C4-2B (cell line): ENCODE measurements around the gene IL33.

ENCODE experiments used
- ZFX ChIP-seq: fragments of 450-650 bp; IDR thresholded peaks from 2 replicates; pipeline ENCODE4 v1.6.1; 2017
- TF ChIP-seq, protein P1 (sequence below): fragments of 450-650 bp; conservative IDR thresholded peaks from 2 replicates; pipeline ENCODE4 v1.5.1; 2017; ENCODE audit warnings: mild to moderate bottlenecking

DNA sequence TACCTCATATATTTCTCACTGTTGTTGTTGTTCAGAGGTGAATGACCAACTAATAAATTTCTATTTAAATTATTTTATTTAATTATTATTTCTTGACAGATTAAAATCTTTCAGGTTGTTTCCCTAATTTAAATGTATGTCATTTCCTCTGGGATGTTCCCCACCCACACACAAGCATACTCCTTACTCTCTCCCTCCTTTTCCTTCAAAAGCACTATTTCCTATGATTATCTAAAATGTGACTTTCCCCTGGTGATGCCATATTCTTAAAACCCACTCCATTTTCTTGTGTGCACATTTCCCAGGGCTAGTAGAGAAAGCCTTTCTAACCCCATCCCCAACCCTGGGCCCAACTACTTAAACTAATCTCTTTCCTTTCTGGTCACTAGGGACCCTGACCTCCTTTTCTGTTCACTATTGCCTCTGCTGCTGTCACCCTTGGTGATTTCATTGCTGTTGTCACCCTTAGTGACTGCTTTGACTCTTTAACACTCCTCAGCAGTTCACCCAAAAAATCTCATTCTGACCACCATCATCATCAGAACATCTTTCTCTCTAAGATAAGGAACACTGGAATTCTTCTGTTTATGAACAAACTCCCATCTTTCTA lies 16.8 kb downstream of the IL33 start:
- TF ChIP-seq ZFX: no peak
- TF ChIP-seq, protein P1, sequence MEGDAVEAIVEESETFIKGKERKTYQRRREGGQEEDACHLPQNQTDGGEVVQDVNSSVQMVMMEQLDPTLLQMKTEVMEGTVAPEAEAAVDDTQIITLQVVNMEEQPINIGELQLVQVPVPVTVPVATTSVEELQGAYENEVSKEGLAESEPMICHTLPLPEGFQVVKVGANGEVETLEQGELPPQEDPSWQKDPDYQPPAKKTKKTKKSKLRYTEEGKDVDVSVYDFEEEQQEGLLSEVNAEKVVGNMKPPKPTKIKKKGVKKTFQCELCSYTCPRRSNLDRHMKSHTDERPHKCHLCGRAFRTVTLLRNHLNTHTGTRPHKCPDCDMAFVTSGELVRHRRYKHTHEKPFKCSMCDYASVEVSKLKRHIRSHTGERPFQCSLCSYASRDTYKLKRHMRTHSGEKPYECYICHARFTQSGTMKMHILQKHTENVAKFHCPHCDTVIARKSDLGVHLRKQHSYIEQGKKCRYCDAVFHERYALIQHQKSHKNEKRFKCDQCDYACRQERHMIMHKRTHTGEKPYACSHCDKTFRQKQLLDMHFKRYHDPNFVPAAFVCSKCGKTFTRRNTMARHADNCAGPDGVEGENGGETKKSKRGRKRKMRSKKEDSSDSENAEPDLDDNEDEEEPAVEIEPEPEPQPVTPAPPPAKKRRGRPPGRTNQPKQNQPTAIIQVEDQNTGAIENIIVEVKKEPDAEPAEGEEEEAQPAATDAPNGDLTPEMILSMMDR: no peak
